Cerebellar nuclear complex (tissue), 1 donor: Measurements from ENCODE around the gene ARFGEF2.
"Not testable (repeated sequence)": the region's sequence is repeated elsewhere in the genome, so short reads cannot be mapped to it uniquely, and the experiment has no call there.

Source experiments
- DNase-seq, 2 experiments: peaks; one replicate each; lab custom pipeline; 2025; lab: John Stamatoyannopoulos, UW

The ARFGEF2 gene

GRCh38 chr20:49074521-49074920 lies 153.0 kb downstream of the ARFGEF2 start:
- no peak for DNase-seq

- no peak for DNase-seq
Measured at GRCh38 chr20:49078310-49078709, 156.8 kb downstream of the ARFGEF2 start.

DNA sequence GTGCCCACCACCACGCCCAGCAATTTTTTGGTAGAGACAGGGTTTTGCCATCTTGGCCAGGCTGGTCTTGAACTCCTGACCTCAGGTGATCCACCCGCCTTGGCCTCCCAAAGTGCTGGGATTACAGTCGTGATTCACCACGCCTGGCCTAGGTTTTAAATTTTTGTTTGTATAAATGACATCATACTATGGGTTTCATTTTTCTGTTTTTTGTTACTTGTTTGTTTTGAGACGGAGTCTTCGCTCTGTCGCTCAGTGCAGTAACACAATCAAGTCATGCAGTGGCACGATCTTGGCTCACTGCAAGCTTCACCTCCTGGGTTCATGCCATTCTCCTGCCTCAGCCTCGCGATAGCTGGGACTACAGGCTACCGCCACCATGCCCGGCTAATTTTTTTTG lies 160.8 kb downstream of the ARFGEF2 start:
- DNase-seq, result not testable (repeated sequence)
